Neural cell (in vitro differentiated cells): ENCODE results near the gene PHF21B. TPM values are rescaled to one million over a fixed set of nuclear protein-coding genes. Genes with fewer than 3 reads are reported as not detected.

Source experiments
- H2AFZ ChIP-seq: fragments of 200-600, 300-800 bp; sonication (generic), shearing (Covaris generic); 2 replicates; pipeline ENCODE4 v1.6.0; 2014; ENCODE audit warnings: low read depth, mild to moderate bottlenecking, antibody characterized with exemption, low read length, moderate library complexity
- H3F3A ChIP-seq: fragments of 200-600 bp; shearing (Covaris generic); 2 replicates; pipeline ENCODE4 v1.6.1; 2016; ENCODE audit warnings: mild to moderate bottlenecking, moderate library complexity, mixed read lengths, antibody characterized with exemption, low read length; ENCODE audit not compliant: insufficient read depth, poor library complexity, severe bottlenecking
- H3K27ac ChIP-seq: fragments of 200-600, 300-800 bp; sonication (generic), shearing (Covaris generic); 2 replicates; pipeline ENCODE4 v1.5.1; 2014; ENCODE audit warnings: mild to moderate bottlenecking, low read length, moderate library complexity
- H3K27me3 ChIP-seq: fragments of 300-800, 200-600 bp; sonication (generic), shearing (Covaris generic); 2 replicates; pipeline ENCODE4 v1.6.0; 2014; ENCODE audit warnings: mild to moderate bottlenecking, low read depth, low read length, moderate library complexity; ENCODE audit not compliant: insufficient read depth
- H3K36me3 ChIP-seq: fragments of 300-800, 200-600 bp; sonication (generic), shearing (Covaris generic); 2 replicates; pipeline ENCODE4 v1.5.1; 2014; ENCODE audit warnings: mild to moderate bottlenecking, antibody characterized with exemption, low read length, moderate library complexity; ENCODE audit not compliant: insufficient read depth
- H3K4me2 ChIP-seq: fragments of 300-800, 200-600 bp; sonication (generic), shearing (Covaris generic); 2 replicates; pipeline ENCODE4 v1.6.0; 2014; ENCODE audit warnings: mild to moderate bottlenecking, low read length
- H3K4me3 ChIP-seq: fragments of 300-800, 200-600 bp; sonication (generic), shearing (Covaris generic); 2 replicates; pipeline ENCODE4 v1.5.1; 2014; ENCODE audit warnings: mild to moderate bottlenecking, low read length, moderate library complexity
- H3K79me2 ChIP-seq: fragments of 200-600 bp; shearing (Covaris generic); replicated peaks from 2 replicates; pipeline ENCODE4 v1.6.0; 2014; ENCODE audit warnings: mild to moderate bottlenecking, low read length, moderate library complexity; ENCODE audit not compliant: insufficient read depth
- H3K9ac ChIP-seq: fragments of 300-800, 200-600 bp; sonication (generic), shearing (Covaris generic); 2 replicates; pipeline ENCODE4 v1.6.1; 2016; ENCODE audit warnings: mild to moderate bottlenecking, low read length, mixed read lengths
- H3K9me2 ChIP-seq: fragments of 200-600 bp; shearing (Covaris generic); 2 replicates; pipeline ENCODE4 v1.6.1; 2016; ENCODE audit warnings: mild to moderate bottlenecking, low read length, mixed read lengths; ENCODE audit not compliant: insufficient read depth
- H3K9me3 ChIP-seq: fragments of 200-600, 300-800 bp; sonication (generic), shearing (Covaris generic); 2 replicates; pipeline ENCODE4 v1.6.1; 2016; ENCODE audit warnings: mild to moderate bottlenecking, mixed run types, low read length, moderate library complexity, mixed read lengths
- H4K20me1 ChIP-seq: fragments of 200-600 bp; shearing (Covaris generic); 2 replicates; pipeline ENCODE4 v1.6.1; 2016; ENCODE audit warnings: mild to moderate bottlenecking, mixed run types; ENCODE audit not compliant: insufficient read depth
- CTCF ChIP-seq: fragments of 450-650 bp; IDR thresholded peaks from 2 replicates; pipeline ENCODE4 v1.5.1; 2014; ENCODE audit warnings: antibody characterized with exemption, mild to moderate bottlenecking, moderate library complexity; ENCODE audit not compliant: poor library complexity, severe bottlenecking
- EP300 ChIP-seq: fragments of 450-650 bp; conservative IDR thresholded peaks from 2 replicates; pipeline ENCODE4 v1.6.1; 2014; ENCODE audit warnings: antibody characterized with exemption, mild to moderate bottlenecking, moderate library complexity; ENCODE audit not compliant: poor library complexity, severe bottlenecking
- EZH2 ChIP-seq: fragments of 200-600, 300-800 bp; shearing (Covaris generic), sonication (generic); IDR thresholded peaks from 2 replicates; pipeline ENCODE4 v1.6.1; 2014; ENCODE audit warnings: antibody characterized with exemption, low read length, borderline replicate concordance, mild to moderate bottlenecking; ENCODE audit not compliant: insufficient read depth, poor library complexity, severe bottlenecking
- MXI1 ChIP-seq: fragments of 450-650 bp; conservative IDR thresholded peaks from 2 replicates; pipeline ENCODE4 v1.6.1; 2014; ENCODE audit warnings: antibody characterized with exemption, mild to moderate bottlenecking; ENCODE audit not compliant: poor library complexity, severe bottlenecking
- POLR2AphosphoS5 ChIP-seq: IDR thresholded peaks from 2 replicates; pipeline ENCODE4 v1.6.1; 2012
- RAD21 ChIP-seq: fragments of 450-650 bp; conservative IDR thresholded peaks from 2 replicates; pipeline ENCODE4 v1.6.1; 2014; ENCODE audit warnings: antibody characterized with exemption, mild to moderate bottlenecking, moderate library complexity
- SMC3 ChIP-seq: fragments of 450-650 bp; conservative IDR thresholded peaks from 2 replicates; pipeline ENCODE4 v1.6.1; 2014; ENCODE audit warnings: antibody characterized with exemption, mild to moderate bottlenecking, moderate library complexity; ENCODE audit not compliant: poor library complexity
- TAF1 ChIP-seq: IDR thresholded peaks from 2 replicates; pipeline ENCODE4 v1.6.1; 2012; ENCODE audit warnings: low read depth
- polyA plus RNA-seq: library from polyadenylated mRNA; depleted of rRNA; stranded (reverse); fragments of >200 nt; gene quantifications from 2 replicates; pipeline ENCODE4 v1.2.3, GENCODE V29; 2014
- TF ChIP-seq, protein P1 (sequence below): IDR thresholded peaks from 2 replicates; pipeline ENCODE4 v1.6.1; 2012; ENCODE audit warnings: borderline replicate concordance

PHF21B gene
- polyA plus RNA-seq, 1 donor from 2014 or later: 49.5 TPM

GRCh38 chr22:44954149-44954548 is 55.7 kb downstream of the PHF21B start:
- no peak overlapping the region for H3K4me2 ChIP-seq
- H3K27ac ChIP-seq: no peak overlapping the region
- no peaks in the 10 kb centered on the region for H4K20me1 ChIP-seq

GRCh38 chr22:44952863-44953746 is 56.7 kb downstream of the PHF21B start:
- Histone ChIP-seq H3K9me2 (no peaks in the 10 kb centered on the region), H3K79me2 (peaks cover 52% of the 10 kb centered on the region), H3F3A (no peaks in the 10 kb centered on the region), H3K9me3 (no peaks in the 10 kb centered on the region), H4K20me1 (no peaks in the 10 kb centered on the region), H3K27ac (no peak overlapping the region), H3K36me3 (no peaks in the 10 kb centered on the region), H3K4me3 (no peak overlapping the region), H3K4me2 (no peak overlapping the region), H3K9ac (no peak overlapping the region), H3K27me3 (no peaks in the 10 kb centered on the region), H2AFZ (no peak overlapping the region)
- TF ChIP-seq TAF1 (no peak), POLR2AphosphoS5 (no peak), SMC3 (no peak), RAD21 (no peak), EP300 (no peak), EZH2 (no peak)
- TF ChIP-seq, protein P1, sequence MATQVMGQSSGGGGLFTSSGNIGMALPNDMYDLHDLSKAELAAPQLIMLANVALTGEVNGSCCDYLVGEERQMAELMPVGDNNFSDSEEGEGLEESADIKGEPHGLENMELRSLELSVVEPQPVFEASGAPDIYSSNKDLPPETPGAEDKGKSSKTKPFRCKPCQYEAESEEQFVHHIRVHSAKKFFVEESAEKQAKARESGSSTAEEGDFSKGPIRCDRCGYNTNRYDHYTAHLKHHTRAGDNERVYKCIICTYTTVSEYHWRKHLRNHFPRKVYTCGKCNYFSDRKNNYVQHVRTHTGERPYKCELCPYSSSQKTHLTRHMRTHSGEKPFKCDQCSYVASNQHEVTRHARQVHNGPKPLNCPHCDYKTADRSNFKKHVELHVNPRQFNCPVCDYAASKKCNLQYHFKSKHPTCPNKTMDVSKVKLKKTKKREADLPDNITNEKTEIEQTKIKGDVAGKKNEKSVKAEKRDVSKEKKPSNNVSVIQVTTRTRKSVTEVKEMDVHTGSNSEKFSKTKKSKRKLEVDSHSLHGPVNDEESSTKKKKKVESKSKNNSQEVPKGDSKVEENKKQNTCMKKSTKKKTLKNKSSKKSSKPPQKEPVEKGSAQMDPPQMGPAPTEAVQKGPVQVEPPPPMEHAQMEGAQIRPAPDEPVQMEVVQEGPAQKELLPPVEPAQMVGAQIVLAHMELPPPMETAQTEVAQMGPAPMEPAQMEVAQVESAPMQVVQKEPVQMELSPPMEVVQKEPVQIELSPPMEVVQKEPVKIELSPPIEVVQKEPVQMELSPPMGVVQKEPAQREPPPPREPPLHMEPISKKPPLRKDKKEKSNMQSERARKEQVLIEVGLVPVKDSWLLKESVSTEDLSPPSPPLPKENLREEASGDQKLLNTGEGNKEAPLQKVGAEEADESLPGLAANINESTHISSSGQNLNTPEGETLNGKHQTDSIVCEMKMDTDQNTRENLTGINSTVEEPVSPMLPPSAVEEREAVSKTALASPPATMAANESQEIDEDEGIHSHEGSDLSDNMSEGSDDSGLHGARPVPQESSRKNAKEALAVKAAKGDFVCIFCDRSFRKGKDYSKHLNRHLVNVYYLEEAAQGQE: no peak

More at GRCh38 chr22:44954149-44954548, 55.7 kb downstream of the PHF21B start:
- Histone ChIP-seq H3K27me3 (no peaks in the 10 kb centered on the region), H3K36me3 (no peaks in the 10 kb centered on the region), H3K4me3 (no peak overlapping the region), H3K9me2 (no peaks in the 10 kb centered on the region), H2AFZ (no peak overlapping the region), H3K9ac (no peak overlapping the region), H3K9me3 (no peaks in the 10 kb centered on the region), H3K79me2 (peaks cover 45% of the 10 kb centered on the region), H3F3A (no peaks in the 10 kb centered on the region)
- no peak for TF ChIP-seq EP300
- TF ChIP-seq CTCF: no peak
- TF ChIP-seq SMC3: no peak
- no peak for TF ChIP-seq RAD21
- TF ChIP-seq, protein P1: no peak
- TF ChIP-seq EZH2: no peak
- TF ChIP-seq POLR2AphosphoS5: no peak
- TF ChIP-seq TAF1: no peak
- no peak for TF ChIP-seq MXI1
